ENCODE measurements around the gene SCRT2. TPM values are rescaled to one million over a fixed set of nuclear protein-coding genes. Genes with fewer than 3 reads are reported as not detected.
"Not testable (repeated sequence)": the region's sequence is repeated elsewhere in the genome, so short reads cannot be mapped to it uniquely, and the experiment has no call there.

The SCRT2 gene
- total RNA-seq, 1 experiment from 2014 or later: not detected

- POLR2A ChIA-PET: no interaction called here
- H3K36me3 ChIP-seq (ENCODE audit: control insufficient read depth, insufficient read depth, low read length): peaks cover 2% of the 10 kb centered on the region; the same call in 1 of the 2 replicates
- intact Hi-C loops (cut with micrococcal nuclease; ENCODE audit: unreplicated experiment): no loop called here
- H3K36me3 Mint-ChIP-seq (ENCODE audit: insufficient read depth, unreplicated experiment): peaks cover 17% of the 10 kb centered on the region
- no peak for DNase-seq
- peaks cover 2% of the 10 kb centered on the region for H3K4me1 Mint-ChIP-seq (ENCODE audit: low read depth, unreplicated experiment)
- H3K4me3 ChIP-seq (ENCODE audit: low read depth, low read length): no peak overlapping the region
- no peaks in the 10 kb centered on the region for H3K9me3 ChIP-seq
- H3K4me1 ChIP-seq: no peaks in the 10 kb centered on the region
- BruUV-seq (replicated peaks): no TSS peak
- CTCF ChIA-PET: no interaction called here
- H3K27ac Mint-ChIP-seq (ENCODE audit: unreplicated experiment): no peak overlapping the region
- no peaks in the 10 kb centered on the region for H3K9me3 Mint-ChIP-seq (ENCODE audit: unreplicated experiment)
- H3K27me3 Mint-ChIP-seq (ENCODE audit: insufficient read depth, unreplicated experiment): peaks cover 5% of the 10 kb centered on the region
- no peaks in the 10 kb centered on the region for H3K27me3 ChIP-seq (replicated peaks; ENCODE audit: control insufficient read depth, insufficient read depth, low read length)
- H3K4me3 Mint-ChIP-seq (ENCODE audit: unreplicated experiment): no peak overlapping the region
- TF ChIP-seq CTCF (IDR thresholded peaks at IDR 0.05; ENCODE audit: insufficient read depth in 1 of 2, low read depth in 1 of 2, low read length in 1 of 2, severe bottlenecking in 1 of 2, unreplicated experiment in 1 of 2): no peak
Measured at GRCh38 chr20:642398-643174, 33.0 kb downstream of the SCRT2 start.

GRCh38 chr20:642013-642397 lies 33.6 kb downstream of the SCRT2 start:
- DNase-seq; CTCF ChIA-PET; H3K9me3 Mint-ChIP-seq (ENCODE audit: unreplicated experiment); H3K4me3 ChIP-seq (ENCODE audit: low read depth, low read length); H3K4me1 ChIP-seq; BruUV-seq (replicated peaks); H3K27me3 Mint-ChIP-seq (ENCODE audit: insufficient read depth, unreplicated experiment); H3K36me3 ChIP-seq (ENCODE audit: control insufficient read depth, insufficient read depth, low read length); intact Hi-C loops (cut with micrococcal nuclease; ENCODE audit: unreplicated experiment); H3K9me3 ChIP-seq; H3K4me3 Mint-ChIP-seq (ENCODE audit: unreplicated experiment); H3K27ac Mint-ChIP-seq (ENCODE audit: unreplicated experiment); H3K27me3 ChIP-seq (replicated peaks; ENCODE audit: control insufficient read depth, insufficient read depth, low read length); POLR2A ChIA-PET; H3K4me1 Mint-ChIP-seq (ENCODE audit: low read depth, unreplicated experiment): not testable (repeated sequence)
- H3K36me3 Mint-ChIP-seq (ENCODE audit: insufficient read depth, unreplicated experiment): peaks cover 13% of the 10 kb centered on the region

GRCh38 chr20:641516-641875 lies 34.1 kb downstream of the SCRT2 start:
- TF ChIP-seq CTCF (IDR thresholded peaks at IDR 0.05; ENCODE audit: insufficient read depth in 1 of 2, low read depth in 1 of 2, low read length in 1 of 2, severe bottlenecking in 1 of 2, unreplicated experiment in 1 of 2): no peak
- Mint-ChIP-seq H3K36me3 (ENCODE audit: insufficient read depth, unreplicated experiment) (peaks cover 8% of the 10 kb centered on the region), H3K4me1 (ENCODE audit: low read depth, unreplicated experiment) (peaks cover 7% of the 10 kb centered on the region), H3K27ac (ENCODE audit: unreplicated experiment) (no peak overlapping the region), H3K27me3 (ENCODE audit: insufficient read depth, unreplicated experiment) (peaks cover 5% of the 10 kb centered on the region), H3K9me3 (ENCODE audit: unreplicated experiment) (no peaks in the 10 kb centered on the region), H3K4me3 (ENCODE audit: unreplicated experiment) (no peak overlapping the region)
- no peaks in the 10 kb centered on the region for H3K36me3 ChIP-seq (ENCODE audit: control insufficient read depth, insufficient read depth, low read length)
- no peaks in the 10 kb centered on the region for H3K9me3 ChIP-seq
- ChIA-PET POLR2A (no interaction called here), CTCF (no interaction called here)
- no peak overlapping the region for H3K4me3 ChIP-seq (ENCODE audit: low read depth, low read length)
- BruUV-seq (replicated peaks): no TSS peak
- H3K27me3 ChIP-seq (replicated peaks; ENCODE audit: control insufficient read depth, insufficient read depth, low read length): no peaks in the 10 kb centered on the region
- DNase-seq: peak in 1 of 2 experiments; percentile 16
- intact Hi-C loops (cut with micrococcal nuclease; ENCODE audit: unreplicated experiment): no loop called here
- no peaks in the 10 kb centered on the region for H3K4me1 ChIP-seq

Data from Caco-2 (cell line).